Mesothelial cell of epicardium (in vitro differentiated cells): Measurements from ENCODE around the gene PLA2G4B. TPM values are rescaled to one million over a fixed set of nuclear protein-coding genes. Genes with fewer than 3 reads are reported as not detected.
A peak's percentile ranks its signal among the peaks of the same experiment; 100 is the strongest.

Experiments used
- DNase-seq, 2 experiments: peaks; one replicate each; pipeline ENCODE4 v3.0.0; 2021; ENCODE audit warnings: low spot score in 2 of 2; ENCODE audit not compliant: unreplicated experiment in 2 of 2
- H3K27ac Mint-ChIP-seq: 2 replicates; pipeline ENCODE4 v1.8.0; 2021; ENCODE audit warnings: mixed read lengths
- H3K27me3 Mint-ChIP-seq: 2 replicates; pipeline ENCODE4 v1.8.0; 2021; ENCODE audit warnings: low read depth, mixed read lengths
- H3K36me3 Mint-ChIP-seq: 2 replicates; pipeline ENCODE4 v1.8.0; 2021; ENCODE audit warnings: mixed read lengths
- H3K4me1 Mint-ChIP-seq: 2 replicates; pipeline ENCODE4 v1.8.0; 2021; ENCODE audit warnings: mixed read lengths
- H3K4me3 Mint-ChIP-seq: 2 replicates; pipeline ENCODE4 v1.8.0; 2021; ENCODE audit warnings: mild to moderate bottlenecking, moderate library complexity, mixed read lengths
- H3K9me3 Mint-ChIP-seq: 2 replicates; pipeline ENCODE4 v1.8.0; 2021; ENCODE audit warnings: mixed read lengths
- total RNA-seq: library from RNA; stranded (reverse); gene quantifications from 3 replicates; pipeline ENCODE4 v1.2.1, GENCODE V29; 2021
- TF ChIP-seq, protein P1 (sequence below): fragments of 200-600 bp; sonication (generic); IDR thresholded peaks from one replicate; pipeline ENCODE4 v1.5.0; 2021; ENCODE audit warnings: antibody characterized with exemption; ENCODE audit not compliant: unreplicated experiment

The PLA2G4B gene
- total RNA-seq, 1 donor from 2014 or later = 11.2 TPM

DNA sequence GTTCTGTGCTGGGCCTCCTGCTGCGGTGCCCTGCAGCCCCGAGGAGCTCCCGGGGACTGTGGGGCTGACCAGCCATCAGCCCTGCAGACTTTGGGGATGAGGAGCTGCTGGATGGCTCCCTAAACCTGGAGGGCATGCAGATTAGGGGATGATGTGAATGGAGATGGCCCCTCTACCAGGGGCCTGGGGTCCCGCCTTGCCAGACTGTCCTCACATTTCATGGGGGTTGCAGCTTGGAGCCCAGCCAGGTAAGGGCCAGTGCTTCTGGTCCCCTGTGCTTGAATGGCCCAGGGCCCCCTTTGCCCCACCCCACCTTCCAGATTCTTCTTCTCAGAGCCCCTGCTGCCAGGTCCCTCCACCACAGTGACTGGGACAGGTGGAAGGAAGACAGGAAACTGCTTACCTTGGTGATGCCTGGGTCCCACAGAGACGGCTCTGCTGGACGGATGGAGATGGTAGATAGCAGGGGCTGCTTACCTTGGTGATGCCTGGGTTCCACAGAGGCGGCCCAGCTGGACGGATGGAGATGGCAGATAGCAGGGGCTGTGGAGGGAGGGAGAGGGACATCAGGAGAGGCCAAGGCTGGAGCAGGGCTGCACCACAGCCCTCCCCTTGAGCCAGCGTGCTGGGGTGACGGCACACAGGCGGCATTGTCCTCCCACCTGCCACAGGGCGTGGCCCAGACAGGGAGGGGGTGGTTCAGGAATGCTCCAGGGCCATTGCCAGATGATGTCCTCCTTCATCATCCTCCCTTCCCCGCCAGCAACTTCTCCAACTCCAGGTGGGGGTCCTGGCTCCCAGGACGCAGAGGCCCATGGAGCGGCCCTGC, 55.0 kb downstream of the PLA2G4B start, which contains the start of gene SPTBN5:
Gene SPTBN5, minus strand, starts transcription at position 632 of the 829 bp plus-strand sequence. Its CDS starts 556 bp downstream, at position 76.
- no peak within 1 kb of the TSS for H3K4me3 Mint-ChIP-seq

DNA sequence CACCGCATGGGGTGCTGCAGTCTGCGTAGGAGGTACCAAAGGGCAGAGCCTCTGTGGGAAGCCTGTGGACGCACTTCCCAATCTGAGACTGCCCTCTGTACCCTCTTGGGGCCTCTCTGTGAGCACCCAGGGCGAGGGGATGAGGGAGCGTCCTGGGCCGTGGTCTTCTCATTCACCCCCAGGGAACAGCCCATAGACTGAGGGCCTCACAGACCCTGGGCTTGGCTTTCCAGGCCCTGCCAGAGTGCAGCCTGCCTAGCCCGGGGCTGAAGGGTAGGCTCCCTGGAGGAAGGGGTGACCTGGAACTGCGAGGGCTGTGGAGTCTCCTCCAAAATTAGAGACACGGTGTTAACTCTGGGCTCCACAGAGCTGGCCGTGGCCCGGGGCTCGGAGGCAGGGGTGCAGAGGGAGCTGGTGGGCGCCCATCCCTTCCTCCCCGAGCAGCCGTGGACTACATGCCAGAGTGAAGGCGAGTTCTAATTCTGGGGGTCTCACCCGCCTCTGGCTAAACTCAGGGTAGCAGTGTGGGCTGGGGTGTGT, 55.7 kb downstream of the PLA2G4B start:
- peaks cover 4% of the 10 kb centered on the region for H3K36me3 Mint-ChIP-seq

More for the DNA sequence above, 55.0 kb downstream of the PLA2G4B start, which contains the start of gene SPTBN5:
- no peak within 1 kb of the TSS for H3K27ac Mint-ChIP-seq
- H3K9me3 Mint-ChIP-seq = no peaks in the 10 kb centered on the region
- DNase-seq = no peak
- H3K27me3 Mint-ChIP-seq = no peaks in the 10 kb centered on the region
- TF ChIP-seq, protein P1, sequence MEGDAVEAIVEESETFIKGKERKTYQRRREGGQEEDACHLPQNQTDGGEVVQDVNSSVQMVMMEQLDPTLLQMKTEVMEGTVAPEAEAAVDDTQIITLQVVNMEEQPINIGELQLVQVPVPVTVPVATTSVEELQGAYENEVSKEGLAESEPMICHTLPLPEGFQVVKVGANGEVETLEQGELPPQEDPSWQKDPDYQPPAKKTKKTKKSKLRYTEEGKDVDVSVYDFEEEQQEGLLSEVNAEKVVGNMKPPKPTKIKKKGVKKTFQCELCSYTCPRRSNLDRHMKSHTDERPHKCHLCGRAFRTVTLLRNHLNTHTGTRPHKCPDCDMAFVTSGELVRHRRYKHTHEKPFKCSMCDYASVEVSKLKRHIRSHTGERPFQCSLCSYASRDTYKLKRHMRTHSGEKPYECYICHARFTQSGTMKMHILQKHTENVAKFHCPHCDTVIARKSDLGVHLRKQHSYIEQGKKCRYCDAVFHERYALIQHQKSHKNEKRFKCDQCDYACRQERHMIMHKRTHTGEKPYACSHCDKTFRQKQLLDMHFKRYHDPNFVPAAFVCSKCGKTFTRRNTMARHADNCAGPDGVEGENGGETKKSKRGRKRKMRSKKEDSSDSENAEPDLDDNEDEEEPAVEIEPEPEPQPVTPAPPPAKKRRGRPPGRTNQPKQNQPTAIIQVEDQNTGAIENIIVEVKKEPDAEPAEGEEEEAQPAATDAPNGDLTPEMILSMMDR = no peak
- peaks cover 27% of the 10 kb centered on the region for H3K4me1 Mint-ChIP-seq
- H3K36me3 Mint-ChIP-seq = no peaks in the 10 kb centered on the region

DNA sequence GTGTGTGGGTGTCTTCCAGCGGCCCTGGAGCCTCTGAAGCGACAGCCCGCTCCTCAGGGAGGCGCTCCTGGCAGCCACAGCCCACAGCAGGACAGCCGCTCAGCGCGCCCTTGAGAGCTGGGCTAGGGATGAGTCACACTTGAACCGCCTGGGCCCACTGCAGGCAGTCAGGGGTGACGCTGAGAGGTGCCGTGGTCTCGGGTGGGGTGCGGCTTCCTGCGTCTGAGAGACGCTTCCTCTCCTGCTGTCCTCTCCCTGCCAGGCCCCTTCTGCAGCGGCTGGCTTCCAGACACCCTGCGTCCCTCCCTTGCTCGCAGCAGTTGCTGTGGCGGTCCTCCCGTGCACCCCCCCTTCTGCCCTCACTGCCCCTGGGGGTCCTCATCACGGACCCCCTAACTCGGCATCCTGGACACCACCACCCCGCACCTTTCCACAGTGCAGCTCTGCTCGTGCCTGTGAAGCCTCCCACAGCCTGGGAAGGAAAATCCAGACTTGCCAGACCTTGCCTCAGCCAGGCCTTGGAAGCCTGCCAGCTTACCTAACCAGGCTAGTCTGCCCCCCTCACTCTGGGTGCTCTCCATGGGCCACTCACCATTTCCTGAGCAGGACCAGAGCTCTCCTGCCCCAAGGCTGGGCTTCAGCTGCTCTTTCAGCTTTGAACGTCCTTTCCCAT, 56.3 kb downstream of the PLA2G4B start:
- no peak overlapping the region for H3K4me3 Mint-ChIP-seq
- TF ChIP-seq, protein P1 = no peak
- H3K9me3 Mint-ChIP-seq = no peaks in the 10 kb centered on the region
- no peaks in the 10 kb centered on the region for H3K27me3 Mint-ChIP-seq
- peak overlapping the region; percentile 15 for H3K27ac Mint-ChIP-seq
- H3K36me3 Mint-ChIP-seq = peaks cover 4% of the 10 kb centered on the region
- peaks cover 27% of the 10 kb centered on the region for H3K4me1 Mint-ChIP-seq
- no peak for DNase-seq

More for the DNA sequence above, 55.7 kb downstream of the PLA2G4B start:
- TF ChIP-seq, protein P1 = no peak
- Mint-ChIP-seq H3K4me1 (peaks cover 27% of the 10 kb centered on the region), H3K27ac (no peak overlapping the region), H3K4me3 (no peak overlapping the region), H3K9me3 (no peaks in the 10 kb centered on the region), H3K27me3 (no peaks in the 10 kb centered on the region)
- no peak for DNase-seq

DNA sequence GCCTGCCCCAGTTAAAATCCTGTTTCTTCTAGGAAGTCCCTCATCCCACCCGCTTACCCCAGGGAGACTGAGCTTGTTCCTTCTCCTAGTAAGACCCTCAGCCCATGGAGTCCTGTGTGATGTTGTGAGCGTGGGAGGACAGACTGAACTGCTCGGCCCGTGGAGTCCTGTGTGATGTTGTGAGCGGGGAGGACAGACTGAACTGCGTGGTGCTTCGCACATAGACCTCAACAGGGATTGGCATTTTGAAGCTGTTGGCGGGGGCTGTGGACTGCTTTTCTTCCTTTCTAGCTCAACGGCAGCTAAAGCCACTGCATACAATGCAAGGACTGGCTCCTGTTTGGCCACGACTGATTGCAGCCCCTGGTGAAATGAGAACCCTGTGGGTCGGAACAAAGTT, 56.8 kb downstream of the PLA2G4B start:
- H3K9me3 Mint-ChIP-seq = no peaks in the 10 kb centered on the region
- H3K4me1 Mint-ChIP-seq = peaks cover 27% of the 10 kb centered on the region
- DNase-seq = no peak
- TF ChIP-seq, protein P1 = no peak
- no peak overlapping the region for H3K4me3 Mint-ChIP-seq
- H3K36me3 Mint-ChIP-seq = peaks cover 4% of the 10 kb centered on the region
- H3K27me3 Mint-ChIP-seq = no peaks in the 10 kb centered on the region
- H3K27ac Mint-ChIP-seq = peak overlapping the region; percentile 34

DNA sequence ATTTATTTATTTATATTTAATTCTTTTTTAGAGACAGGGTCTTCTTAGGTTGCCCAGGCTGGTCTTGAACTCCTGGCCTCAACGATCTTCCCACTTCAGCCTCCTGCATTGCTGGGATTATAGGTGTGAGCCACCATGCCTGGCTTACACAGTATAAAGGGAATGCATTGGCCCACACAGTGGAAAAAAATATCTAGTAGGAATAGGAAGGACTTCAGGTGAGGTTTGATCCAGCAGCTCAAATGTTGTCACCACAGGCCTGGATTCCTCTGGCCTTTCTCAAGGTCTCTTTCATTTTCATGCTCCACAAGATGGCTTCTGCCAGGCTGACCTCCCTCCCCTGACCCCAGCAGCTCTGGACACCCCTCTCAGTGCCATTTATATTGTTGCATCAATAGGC, 57.3 kb downstream of the PLA2G4B start:
- no peak overlapping the region for H3K27ac Mint-ChIP-seq
- H3K4me3 Mint-ChIP-seq = no peak overlapping the region
- H3K4me1 Mint-ChIP-seq = peaks cover 27% of the 10 kb centered on the region
- DNase-seq = no peak
- peaks cover 4% of the 10 kb centered on the region for H3K36me3 Mint-ChIP-seq
- TF ChIP-seq, protein P1 = no peak
- no peaks in the 10 kb centered on the region for H3K9me3 Mint-ChIP-seq
- no peaks in the 10 kb centered on the region for H3K27me3 Mint-ChIP-seq
